Measurements from ENCODE around the gene TMEM89.

- TF ChIP-seq CTCF (IDR thresholded peaks at IDR 0.05) (no peak), POLR2A (IDR thresholded peaks at IDR 0.05; ENCODE audit: low read depth) (no peak), EP300 (IDR thresholded peaks at IDR 0.05) (no peak), POLR2AphosphoS5 (IDR thresholded peaks at IDR 0.05) (no peak)
Observed at GRCh38 chr3:48642605-48643004, 21.0 kb upstream of the TMEM89 start.

Measured in esophagus muscularis mucosa (tissue), 4 donors.